HG03432 (cell line): Measurements from ENCODE around the gene HAAO.

ENCODE experiments used
- ATAC-seq: cut with Tn5 transposase; IDR thresholded peaks from one replicate; pipeline ENCODE4 v1.9.1; 2021; ENCODE audit warnings: mild to moderate bottlenecking, moderate library complexity; ENCODE audit not compliant: unreplicated experiment

Gene HAAO

GRCh38 chr2:42794271-42795046 lies 2.1 kb upstream of the HAAO start:
- ATAC-seq = no peak

- ATAC-seq = peak; percentile 1
Observed at GRCh38 chr2:42793334-42794270, 1.2 kb upstream of the HAAO start.

DNA sequence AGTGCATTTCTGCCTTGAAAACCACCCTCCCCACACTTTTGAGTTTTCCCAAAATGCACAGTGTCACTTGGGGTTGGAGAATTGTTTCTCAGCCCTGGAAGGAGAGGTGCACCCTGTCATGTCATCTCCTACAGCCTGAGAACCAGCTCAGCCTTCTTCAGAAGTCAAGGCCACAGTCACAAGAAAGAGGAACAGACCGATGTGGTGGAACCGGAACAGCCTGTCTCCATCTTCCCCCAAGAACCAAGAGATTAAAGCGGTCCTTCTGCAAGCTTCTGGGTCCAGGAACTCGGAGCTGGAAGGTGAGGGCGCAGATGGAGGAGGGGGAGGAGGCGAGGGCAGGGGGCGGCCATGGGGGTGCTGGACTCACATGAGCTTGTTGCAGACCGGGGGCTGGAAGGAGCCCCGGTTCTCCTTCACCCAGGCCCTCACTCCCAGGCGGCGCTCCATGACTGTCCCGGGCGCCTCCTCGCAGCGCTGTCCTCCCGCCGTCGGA lies 248 bp downstream of the HAAO start:
- peak; percentile 34 for ATAC-seq

DNA sequence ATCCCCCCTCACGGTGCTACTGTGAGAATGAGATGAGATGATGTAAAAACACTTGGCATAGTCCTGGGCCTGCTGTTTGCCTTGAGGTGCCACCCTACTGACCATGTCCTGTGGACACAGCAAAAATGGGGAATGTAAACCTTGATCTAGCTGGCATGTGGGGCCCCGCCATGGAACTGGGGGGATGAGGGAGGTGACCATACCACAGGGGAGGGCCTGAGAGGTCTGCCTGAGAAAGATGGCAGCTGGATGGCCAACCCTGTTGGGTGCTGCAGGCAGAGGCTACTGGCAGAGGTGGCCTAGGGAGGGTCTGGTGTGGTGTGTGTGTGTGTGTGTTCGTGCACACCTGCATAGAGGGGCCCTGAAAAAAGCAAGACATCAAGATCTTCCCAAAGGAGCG lies 777 bp downstream of the HAAO start:
- ATAC-seq = no peak

DNA sequence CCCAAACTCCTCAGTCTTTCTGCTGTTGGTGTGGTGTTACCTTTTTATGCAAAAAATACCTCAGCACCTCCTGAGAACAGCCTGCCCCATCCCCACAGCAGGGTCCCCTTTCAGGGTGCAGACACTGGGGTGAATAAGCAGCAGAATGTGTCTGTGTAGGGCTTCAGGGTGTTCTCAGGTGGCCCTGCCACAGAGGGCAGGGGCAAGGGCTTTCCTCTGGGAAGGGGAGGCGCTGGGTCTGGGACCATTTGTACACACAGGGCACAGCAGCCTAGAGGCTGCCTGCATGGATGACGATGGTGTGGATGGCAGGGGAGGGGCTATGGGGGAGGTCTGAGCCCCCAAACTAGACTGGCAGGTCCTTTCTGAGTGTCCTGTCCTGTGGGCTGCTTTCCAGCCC lies 2.6 kb downstream of the HAAO start:
- no peak for ATAC-seq

GRCh38 chr2:42788882-42789281 lies 3.5 kb downstream of the HAAO start:
- no peak for ATAC-seq

DNA sequence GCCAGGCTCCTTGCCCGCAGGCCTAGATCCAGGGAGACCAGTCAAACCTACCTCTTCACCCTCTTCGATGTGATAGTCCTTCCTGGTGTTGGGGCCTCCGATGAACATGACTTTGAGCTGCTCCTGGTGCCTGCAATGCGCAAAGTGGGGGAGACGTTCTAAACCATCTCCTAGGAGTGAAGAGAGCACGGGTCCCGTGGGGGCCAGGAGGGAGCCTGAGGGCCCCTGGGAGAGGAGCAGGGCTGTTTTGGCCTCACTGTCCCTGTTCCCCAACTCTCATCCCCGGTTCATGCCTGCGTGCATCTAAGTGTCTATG lies 3.9 kb downstream of the HAAO start:
- no peak for ATAC-seq

- no peak for ATAC-seq
Observed at GRCh38 chr2:42787788-42788477, 4.5 kb downstream of the HAAO start.

- ATAC-seq = no peak
Observed at GRCh38 chr2:42787424-42787787, 5.0 kb downstream of the HAAO start.

GRCh38 chr2:42786561-42787345 lies 5.6 kb downstream of the HAAO start:
- ATAC-seq = no peak

- ATAC-seq = no peak
Observed at GRCh38 chr2:42784204-42784880, 8.0 kb downstream of the HAAO start.

GRCh38 chr2:42783511-42783910 lies 8.9 kb downstream of the HAAO start:
- ATAC-seq = no peak

DNA sequence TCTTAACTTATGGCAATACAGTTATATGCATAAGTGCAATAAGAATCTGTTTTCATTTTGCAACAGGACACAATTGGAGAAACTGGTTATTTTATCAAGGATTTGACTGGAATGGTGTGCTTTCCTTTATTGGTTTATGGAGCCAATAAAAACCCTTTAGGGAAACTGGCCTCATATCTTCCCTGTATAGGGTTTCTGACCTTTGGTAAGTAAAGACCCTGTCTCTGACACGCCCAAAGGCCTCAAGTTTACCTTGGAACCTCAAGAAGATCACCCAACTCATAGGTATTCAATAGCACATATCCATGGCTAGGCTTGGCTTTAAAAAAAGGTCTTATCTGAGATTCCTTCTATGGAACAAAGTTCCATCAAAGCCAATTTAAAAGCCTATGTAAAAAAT lies 11.2 kb downstream of the HAAO start:
- ATAC-seq = no peak

DNA sequence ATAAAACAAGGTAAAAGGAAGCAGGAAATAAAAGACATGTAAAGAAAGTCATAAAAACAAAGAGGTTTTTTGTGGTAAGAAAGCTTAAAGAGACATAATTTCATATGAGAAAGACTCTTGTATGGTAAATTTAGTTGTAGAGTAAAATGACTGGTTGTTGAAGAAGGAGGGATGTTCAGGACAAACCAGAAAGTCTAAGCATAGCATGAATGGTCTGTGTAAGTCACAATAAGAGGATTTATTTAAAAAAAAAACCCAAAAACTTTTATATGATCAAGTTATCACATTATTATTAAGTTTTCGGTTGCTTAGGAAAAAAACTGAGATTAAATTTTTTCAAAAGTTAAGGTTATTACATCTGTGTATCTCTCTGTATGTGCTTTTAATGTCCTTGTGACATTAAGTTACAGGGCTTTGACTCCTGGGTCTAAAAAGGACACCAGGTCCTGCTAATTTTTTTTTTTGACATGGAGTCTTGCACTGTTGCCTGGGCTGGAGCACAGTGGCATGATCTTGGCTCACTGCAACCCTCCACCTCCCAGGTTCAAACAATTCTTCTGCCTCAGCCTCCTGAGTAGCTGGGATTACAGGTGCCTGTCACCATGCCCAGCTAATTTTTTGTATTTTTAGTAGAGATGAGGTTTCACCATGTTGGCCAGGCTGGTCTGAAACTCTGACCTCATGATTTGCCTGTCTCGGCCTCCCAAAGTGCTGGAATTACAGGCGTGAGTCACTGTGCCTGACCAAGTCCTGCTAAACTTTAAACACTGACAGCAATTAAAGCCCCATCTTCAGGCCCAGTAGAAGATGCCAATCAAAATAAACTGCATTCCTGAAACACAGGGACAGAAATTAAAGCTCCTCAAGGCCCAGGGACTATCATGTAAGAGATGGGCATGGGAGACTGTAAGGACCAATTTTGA lies 14.2 kb downstream of the HAAO start:
- ATAC-seq = no peak

DNA sequence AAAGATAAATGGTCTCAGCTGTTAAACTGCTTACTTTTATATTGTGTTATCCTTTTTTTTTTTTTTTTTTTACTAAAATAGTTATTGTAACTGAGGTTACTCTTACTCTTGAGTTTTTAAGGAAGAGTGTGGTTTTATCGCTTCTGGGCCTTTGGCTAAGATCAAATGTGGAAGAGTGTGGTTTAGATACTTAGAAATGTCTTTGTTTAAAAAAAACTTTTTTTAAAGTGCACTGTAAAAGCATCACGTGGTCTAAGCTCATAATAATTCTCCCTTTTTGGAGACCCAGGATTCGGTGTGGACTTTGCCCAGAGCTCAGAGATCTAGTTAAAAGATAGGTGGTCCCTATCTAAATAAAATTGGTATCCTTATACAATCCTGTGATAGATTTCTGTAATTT lies 16.6 kb downstream of the HAAO start:
- ATAC-seq = no peak

DNA sequence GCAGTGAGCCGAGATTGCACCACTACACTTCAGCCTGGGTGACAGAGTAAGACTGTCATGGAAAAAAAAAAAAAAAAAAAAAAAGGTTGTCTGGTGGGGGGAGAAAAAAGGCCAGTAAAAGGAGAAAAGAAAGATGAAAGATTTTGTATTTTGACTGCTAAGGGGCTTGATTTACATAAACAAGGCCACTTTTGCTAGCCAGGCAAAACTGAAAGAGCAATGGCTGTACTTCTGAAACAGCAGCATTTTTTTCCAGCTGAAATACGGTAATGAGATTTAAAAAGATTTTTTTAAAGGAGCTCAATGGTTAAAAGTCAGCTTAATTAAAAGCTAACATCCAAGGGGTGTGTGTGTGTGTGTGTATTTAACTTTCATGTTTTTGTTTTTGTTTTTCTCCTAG lies 17.2 kb downstream of the HAAO start:
- no peak for ATAC-seq

- no peak for ATAC-seq
Observed at GRCh38 chr2:42771546-42772153, 20.7 kb downstream of the HAAO start.

DNA sequence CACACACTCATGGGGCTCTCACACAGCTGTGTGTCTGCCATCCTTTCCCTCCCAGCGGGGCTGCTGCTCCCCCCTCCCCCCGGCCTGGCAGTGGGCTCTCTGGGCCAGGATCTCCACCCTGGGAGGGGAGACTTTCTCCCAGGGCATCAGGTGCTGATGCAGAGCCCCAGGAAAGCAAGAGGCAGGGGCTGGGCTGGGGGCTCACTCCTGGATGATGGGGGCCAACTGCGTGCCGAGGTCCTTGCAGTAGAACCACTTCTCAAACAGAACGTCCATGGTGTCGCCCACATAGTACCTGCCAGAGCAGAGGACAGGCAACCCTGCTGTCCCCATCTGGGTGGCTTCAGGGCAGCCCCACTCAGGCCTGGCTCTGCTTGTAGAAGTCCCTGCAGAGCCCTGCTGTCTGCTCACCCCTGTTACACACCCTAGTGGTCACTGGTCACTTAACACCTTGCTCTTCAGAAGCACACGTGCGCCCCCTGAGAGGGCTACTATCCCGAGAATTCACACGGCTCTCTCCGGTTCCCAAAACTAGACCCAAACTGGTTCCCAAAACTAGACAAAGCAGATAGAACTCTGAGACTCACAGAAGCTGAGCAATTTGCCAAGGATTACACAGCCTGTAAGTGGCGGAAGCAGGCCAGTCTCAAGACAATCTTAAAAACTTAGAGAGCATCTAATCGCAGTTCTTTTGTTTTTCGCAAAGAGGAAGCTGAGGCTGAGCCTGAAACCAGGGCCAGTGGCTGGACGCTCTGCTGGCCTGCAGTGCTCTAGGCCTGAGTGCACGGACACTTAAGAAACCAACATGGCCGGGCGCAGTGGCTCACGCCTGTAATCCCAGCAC lies 21.9 kb downstream of the HAAO start:
- ATAC-seq = peak; percentile 42
